Muscle of leg (tissue), 11 donors: ENCODE results near the gene SMAD6. TPM values are rescaled to one million over a fixed set of nuclear protein-coding genes. Genes with fewer than 3 reads are reported as not detected.
A peak's percentile ranks its signal among the peaks of the same experiment; 100 is the strongest.

Experiments used
- DNase-seq: peaks from one replicate; pipeline ENCODE4 v3.0.0; 2013
- H3K27ac ChIP-seq: one replicate; pipeline ENCODE4 v1.5.1; 2013; ENCODE audit warnings: mild to moderate bottlenecking, low read length, control low read depth
- H3K27me3 ChIP-seq: one replicate; pipeline ENCODE4 v1.6.1; 2013; ENCODE audit warnings: low read length; ENCODE audit not compliant: control insufficient read depth, insufficient read depth
- H3K36me3 ChIP-seq: one replicate; pipeline ENCODE4 v1.6.1; 2013; ENCODE audit warnings: low read length; ENCODE audit not compliant: control insufficient read depth, insufficient read depth
- H3K4me1 ChIP-seq: one replicate; pipeline ENCODE4 v1.6.1; 2013; ENCODE audit warnings: low read length; ENCODE audit not compliant: control insufficient read depth, insufficient read depth
- H3K4me3 ChIP-seq: one replicate; pipeline ENCODE4 v1.5.1; 2013; ENCODE audit warnings: low read length, control low read depth
- H3K9me3 ChIP-seq: replicated peaks from 2 replicates; pipeline ENCODE4 v1.6.1; 2013; ENCODE audit warnings: low read depth, low read length; ENCODE audit not compliant: control insufficient read depth
- WGBS: methylation state at CpG from one replicate; pipeline ENCODE4 v1.1.5; 2013; ENCODE audit warnings: missing lambda C conversion rate; ENCODE audit not compliant: insufficient coverage; 5-methylcytosine and 5-hydroxymethylcytosine counted together
- polyA plus RNA-seq, 8 donors: library from polyadenylated mRNA; unstranded; fragments of 120-200 nt; gene quantifications; one replicate each; pipeline versions ENCODE4 v1.2.1 to v1.2.3, GENCODE V29; 2013; ENCODE audit warnings: inconsistent platforms in 1 of 8, low replicate concordance in 1 of 8; ENCODE audit not compliant: insufficient read length in 8 of 8, insufficient read depth in 1 of 8
- total RNA-seq: library from RNA; stranded (reverse); fragments of 120-200 nt; gene quantifications from one replicate; pipeline ENCODE4 v1.2.4, GENCODE V29; 2013

The SMAD6 gene
- total and polyA plus RNA-seq, 9 donors = 2.3 to 8.3 (median 5.4) TPM

DNA sequence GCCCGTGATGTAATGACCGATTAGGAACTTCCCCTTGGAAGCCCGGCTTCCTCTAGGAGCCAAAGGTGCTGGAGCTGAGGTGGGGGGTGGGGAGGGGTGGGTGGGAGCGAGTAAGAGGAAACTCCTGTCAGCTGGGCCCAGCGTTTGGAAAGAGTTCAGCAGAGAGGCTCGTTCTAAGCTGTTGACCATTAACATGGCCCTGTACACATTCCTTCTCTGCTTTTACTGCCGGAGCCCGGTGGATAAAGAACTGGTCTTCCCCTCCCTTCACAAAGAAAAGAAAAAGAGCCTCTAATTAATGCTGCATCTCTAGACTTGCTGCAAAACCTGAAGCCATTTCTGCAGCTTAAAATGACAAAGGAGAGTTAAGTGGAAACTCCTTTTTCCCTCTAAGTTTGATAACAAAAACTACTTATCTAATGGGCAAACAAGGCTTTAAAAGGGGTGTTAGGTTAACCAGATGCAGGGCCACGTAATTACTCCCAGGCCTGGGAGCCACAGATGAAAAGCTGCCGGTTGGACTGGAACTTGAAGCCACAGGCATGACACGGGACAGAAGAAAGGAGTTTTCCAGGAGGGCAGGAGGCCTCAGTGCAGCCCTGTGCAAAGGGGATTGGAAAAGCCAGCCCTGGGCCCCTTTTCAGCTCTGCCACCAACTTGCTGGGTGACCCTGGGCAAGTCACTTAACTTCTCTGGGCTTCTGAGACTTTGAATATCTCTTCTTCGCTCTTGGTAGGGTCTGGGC is 71.3 kb downstream of the SMAD6 start:
- Histone ChIP-seq H3K4me3 (no peak overlapping the region), H3K4me1 (peaks cover 25% of the 10 kb centered on the region), H3K36me3 (no peaks in the 10 kb centered on the region), H3K27me3 (no peaks in the 10 kb centered on the region), H3K9me3 (no peaks in the 10 kb centered on the region), H3K27ac (peak overlapping the region; percentile 69)
- 45% methylated on average over 4 of the region's 12 CpGs for WGBS
- DNase-seq = peak; percentile 92

DNA sequence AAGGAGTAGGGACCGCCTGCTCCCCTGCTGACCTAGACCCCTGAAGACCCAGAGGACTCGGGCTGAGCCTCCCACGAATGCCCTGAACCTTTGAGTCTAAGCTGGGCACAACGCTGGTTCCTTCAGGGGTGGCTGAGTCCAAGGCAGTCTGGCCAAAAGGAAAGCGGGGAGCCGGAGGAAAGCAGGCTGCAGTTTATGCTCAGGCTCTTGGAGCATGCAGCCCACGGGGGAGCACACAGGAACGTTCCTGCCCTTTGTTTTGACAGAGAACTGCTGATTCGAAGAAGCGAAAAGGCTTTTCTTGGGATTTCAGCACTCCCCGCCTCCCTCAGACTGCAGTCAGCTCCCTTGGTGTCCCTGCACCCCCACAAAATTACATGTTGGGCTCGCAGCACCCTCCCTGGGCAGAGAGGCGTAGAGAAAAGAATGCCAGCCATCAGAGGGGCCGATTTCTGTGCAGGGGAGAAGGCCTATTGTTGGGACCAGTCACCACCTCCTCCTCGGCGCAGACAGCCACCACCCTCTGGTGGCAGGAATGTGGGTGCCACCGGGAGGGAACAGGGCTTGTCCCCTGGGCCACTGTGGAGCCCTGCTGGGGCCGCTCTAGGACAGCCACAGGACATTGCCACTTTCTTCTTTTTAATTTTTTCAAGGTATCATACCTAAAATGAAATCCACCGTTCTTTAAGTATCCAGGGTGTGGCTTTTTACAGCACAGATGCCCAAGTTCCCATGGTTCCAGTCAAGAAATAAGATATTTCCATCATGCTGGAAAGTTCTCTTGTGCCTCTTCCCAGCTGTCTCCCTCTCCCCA is 72.2 kb downstream of the SMAD6 start:
- 32% methylated on average over 14 of the region's 19 CpGs for WGBS
- DNase-seq = peak; percentile 88
- Histone ChIP-seq H3K27me3 (no peaks in the 10 kb centered on the region), H3K27ac (peak overlapping the region; percentile 69), H3K4me1 (peaks cover 25% of the 10 kb centered on the region), H3K36me3 (no peaks in the 10 kb centered on the region), H3K4me3 (no peak overlapping the region), H3K9me3 (no peaks in the 10 kb centered on the region)

DNA sequence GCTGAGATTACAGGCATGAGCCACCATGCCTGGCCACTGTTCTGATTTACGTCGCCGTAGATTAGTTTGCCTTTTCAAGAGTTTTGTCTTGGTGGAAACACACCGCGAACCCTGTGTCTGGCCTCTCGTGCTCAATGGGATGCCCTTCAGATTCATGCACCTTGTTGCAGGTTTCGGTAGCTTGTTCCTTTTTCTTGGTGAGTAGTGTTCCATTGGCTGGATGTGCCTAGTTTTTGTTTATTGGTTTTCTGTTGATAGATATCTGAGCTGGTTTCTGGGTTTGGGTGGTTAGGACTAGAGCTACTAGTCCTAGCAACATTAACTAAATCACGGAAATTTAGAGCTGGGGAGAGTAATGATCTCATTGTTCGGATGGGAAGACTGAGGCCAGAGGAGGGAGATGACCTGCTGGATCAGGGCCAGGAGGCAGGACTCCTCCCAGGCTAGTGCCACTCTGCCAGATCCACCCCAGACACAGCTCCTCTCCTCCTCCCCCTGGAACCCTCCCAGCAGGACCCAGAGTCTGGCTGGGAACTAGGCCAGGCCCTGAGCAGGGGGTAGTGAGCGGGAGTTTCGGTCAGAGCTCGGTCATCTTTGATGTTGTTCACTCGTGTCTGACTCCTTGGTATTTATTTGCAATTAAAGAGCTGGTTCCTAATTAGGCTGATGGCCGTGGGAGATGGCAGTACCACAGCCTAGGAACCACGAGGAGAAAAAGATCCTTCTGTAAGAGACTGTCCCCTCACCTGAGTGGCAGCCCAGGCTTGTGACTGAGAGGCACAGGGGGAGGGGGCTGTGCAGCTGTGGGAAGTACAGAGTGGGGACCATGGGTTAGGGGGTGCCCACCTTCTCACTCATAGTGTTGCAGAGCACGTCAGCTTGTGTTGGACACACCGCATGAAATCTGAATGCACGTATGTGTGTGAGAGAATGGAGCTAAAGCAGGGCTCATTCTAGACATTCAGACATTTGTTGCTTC is 73.4 kb downstream of the SMAD6 start:
- 80% methylated on average over 10 of the region's 18 CpGs for WGBS
- no peak overlapping the region for H3K27ac ChIP-seq
- H3K4me1 ChIP-seq = peaks cover 25% of the 10 kb centered on the region
- no peak for DNase-seq
- no peak overlapping the region for H3K4me3 ChIP-seq
- no peaks in the 10 kb centered on the region for H3K27me3 ChIP-seq
- H3K9me3 ChIP-seq = no peaks in the 10 kb centered on the region
- no peaks in the 10 kb centered on the region for H3K36me3 ChIP-seq

DNA sequence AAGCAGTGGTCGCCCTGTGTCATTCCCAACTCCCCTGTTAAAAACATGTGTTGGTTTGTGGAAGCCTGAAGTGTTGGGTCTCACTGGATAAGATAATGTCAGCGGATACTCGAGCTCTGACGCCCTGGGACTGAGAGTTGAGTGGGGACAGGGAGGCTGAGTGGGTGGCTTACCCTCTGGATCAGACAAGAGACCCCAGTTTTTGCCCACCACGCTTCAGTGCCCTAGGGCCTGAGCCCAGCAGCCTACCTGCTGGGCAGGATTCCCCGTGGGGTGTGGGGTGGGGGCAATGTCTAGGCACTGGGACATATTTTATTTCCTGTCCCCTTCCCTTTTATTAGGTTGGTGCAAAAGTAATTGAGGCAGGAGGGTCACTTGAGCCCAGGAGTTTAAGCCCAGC is 75.0 kb downstream of the SMAD6 start:
- Histone ChIP-seq H3K9me3 (no peaks in the 10 kb centered on the region), H3K4me1 (peaks cover 25% of the 10 kb centered on the region), H3K4me3 (no peak overlapping the region), H3K27me3 (no peaks in the 10 kb centered on the region), H3K36me3 (no peaks in the 10 kb centered on the region), H3K27ac (no peak overlapping the region)
- no peak for DNase-seq
- WGBS = 76% methylated on average over 3 of the region's 6 CpGs

DNA sequence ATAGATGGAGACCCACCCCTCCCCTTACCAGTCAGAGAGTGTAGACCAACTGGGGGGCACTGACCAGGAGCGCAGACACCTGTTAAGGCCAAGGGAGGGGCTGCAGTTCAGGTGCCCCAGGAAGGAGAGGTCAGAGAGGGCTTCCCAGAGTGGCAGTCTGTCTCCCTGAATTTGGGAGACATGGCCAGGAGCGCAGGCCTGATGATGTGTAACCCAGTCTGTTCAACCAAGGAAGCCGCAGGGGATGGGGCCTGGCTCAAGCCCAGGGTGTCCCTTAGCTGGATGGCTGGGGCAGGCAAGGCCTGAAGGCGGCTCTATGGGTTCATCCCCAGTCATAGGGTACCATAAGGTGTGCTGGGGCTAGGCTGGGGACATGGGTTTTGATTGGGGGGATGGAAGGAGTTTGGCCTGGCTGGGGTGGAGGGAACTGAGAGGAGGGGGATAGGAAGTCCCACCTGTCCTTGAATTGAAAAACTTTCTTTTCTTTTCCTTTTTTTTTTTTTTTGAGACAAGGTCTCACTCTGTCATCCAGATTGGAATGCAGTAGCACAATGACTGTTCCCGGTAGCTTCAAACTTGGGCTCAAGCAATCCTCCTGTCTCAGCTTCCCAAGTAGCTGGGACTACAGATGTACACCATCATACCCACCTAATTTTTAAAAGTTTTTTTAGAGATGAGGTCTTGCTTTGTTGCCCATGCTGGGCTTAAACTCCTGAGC is 75.7 kb downstream of the SMAD6 start:
- DNase-seq = no peak
- 96% methylated on average over 3 of the region's 5 CpGs for WGBS
- no peak overlapping the region for H3K4me3 ChIP-seq

DNA sequence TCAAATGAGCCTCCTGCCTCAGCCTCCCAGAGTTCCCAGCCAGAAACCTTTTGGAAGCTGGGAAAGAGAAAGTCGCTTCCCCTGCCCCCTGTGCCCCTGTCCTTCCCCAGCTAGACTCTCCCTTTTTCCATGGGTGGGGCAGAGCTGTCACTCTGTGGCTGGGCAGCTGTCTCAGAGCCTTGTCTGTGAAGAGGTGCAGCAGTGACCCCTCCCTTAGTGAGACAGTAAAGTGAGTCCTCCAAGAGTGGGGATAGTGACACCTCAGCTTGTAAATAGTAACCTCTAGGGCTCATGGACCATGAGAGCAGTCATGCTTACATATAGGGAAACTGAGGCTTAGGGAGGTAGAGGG is 76.3 kb downstream of the SMAD6 start:
- H3K4me1 ChIP-seq = peaks cover 20% of the 10 kb centered on the region
- no peaks in the 10 kb centered on the region for H3K9me3 ChIP-seq
- no peak overlapping the region for H3K4me3 ChIP-seq
- H3K27me3 ChIP-seq = no peaks in the 10 kb centered on the region
- no CpG with 5 or more reads among the region's 1 CpG for WGBS
- H3K36me3 ChIP-seq = no peaks in the 10 kb centered on the region
- no peak for DNase-seq
- no peak overlapping the region for H3K27ac ChIP-seq

More for the DNA sequence above, 75.7 kb downstream of the SMAD6 start:
- H3K36me3 ChIP-seq = no peaks in the 10 kb centered on the region
- H3K4me1 ChIP-seq = peaks cover 25% of the 10 kb centered on the region
- H3K9me3 ChIP-seq = no peaks in the 10 kb centered on the region
- no peaks in the 10 kb centered on the region for H3K27me3 ChIP-seq
- H3K27ac ChIP-seq = no peak overlapping the region

DNA sequence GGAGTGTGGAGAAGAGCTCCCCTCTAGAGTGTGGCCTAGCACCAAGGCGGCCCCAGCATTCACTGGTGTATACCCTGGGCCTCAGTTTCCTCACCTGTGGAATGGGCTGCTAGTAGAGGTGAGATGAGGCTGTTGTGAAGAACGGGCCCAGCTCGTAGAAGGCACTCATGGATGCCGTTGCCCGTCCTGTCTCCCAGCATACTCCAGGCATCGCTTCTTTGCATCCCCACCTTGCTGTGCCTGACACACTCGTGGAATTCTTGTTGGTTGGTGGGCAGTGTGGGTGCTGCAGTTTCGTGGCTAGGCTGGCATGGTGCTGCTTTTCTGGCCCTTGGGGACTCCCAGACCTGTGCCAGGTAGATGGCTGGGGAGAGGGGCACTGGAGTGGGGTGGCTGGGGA is 76.7 kb downstream of the SMAD6 start:
- no peaks in the 10 kb centered on the region for H3K9me3 ChIP-seq
- H3K4me3 ChIP-seq = no peak overlapping the region
- no peaks in the 10 kb centered on the region for H3K36me3 ChIP-seq
- H3K4me1 ChIP-seq = peaks cover 16% of the 10 kb centered on the region
- no peaks in the 10 kb centered on the region for H3K27me3 ChIP-seq
- DNase-seq = no peak
- H3K27ac ChIP-seq = no peak overlapping the region
- 91% methylated on average over 4 of the region's 8 CpGs for WGBS

DNA sequence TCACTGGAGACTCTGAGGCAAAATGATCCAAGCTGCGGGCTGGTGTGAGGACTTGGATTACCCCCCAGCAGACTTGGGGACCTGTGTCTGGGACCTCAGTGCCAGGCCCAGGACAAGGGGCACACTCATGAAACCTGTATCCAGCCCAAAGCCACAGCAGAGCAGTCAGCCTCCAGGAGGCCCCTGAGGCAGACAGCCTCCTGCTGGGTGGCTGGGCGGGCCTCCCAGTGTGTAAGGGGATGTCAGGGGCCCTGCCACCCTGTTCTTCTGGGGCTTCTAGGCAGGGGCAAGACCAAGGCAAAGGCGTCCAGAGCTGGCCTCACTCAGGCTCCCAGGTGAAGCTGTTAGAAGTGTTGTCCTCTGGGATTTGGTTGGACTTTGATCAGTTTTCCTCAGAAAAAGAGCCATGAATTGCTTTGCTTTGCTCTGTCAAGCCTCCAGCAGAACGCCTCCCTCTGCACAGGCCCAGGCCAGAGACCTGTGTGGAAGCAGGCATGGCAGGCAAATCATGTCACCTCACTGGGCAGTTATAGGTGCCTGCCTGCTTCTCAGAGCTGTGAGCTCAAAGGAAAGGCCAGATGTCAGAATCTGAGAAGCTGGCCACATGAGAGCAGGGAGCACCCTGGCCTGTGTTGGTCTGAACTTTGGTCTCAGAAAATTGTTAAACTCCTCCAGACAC is 77.4 kb downstream of the SMAD6 start:
- no peak for DNase-seq
- no peaks in the 10 kb centered on the region for H3K9me3 ChIP-seq
- no peak overlapping the region for H3K4me3 ChIP-seq
- peaks cover 9% of the 10 kb centered on the region for H3K4me1 ChIP-seq
- H3K36me3 ChIP-seq = no peaks in the 10 kb centered on the region
- 66% methylated on average over 3 of the region's 4 CpGs for WGBS
- H3K27ac ChIP-seq = no peak overlapping the region
- H3K27me3 ChIP-seq = no peaks in the 10 kb centered on the region
